ENCODE measurements around the gene SPCS1.

SPCS1 gene

GRCh38 chr3:52681596-52681995 is 24.3 kb upstream of the SPCS1 start:
- Histone ChIP-seq H3K4me1 (ENCODE audit: control insufficient read depth in 2 of 2, insufficient read depth in 2 of 2, low read length in 2 of 2) (peaks cover 4 to 19% of the 10 kb centered on the region in 2 donors), H3K9me3 (ENCODE audit: control insufficient read depth in 2 of 2, low read length in 2 of 2) (no peaks in the 10 kb centered on the region), H3K9ac (ENCODE audit: low read depth in 1 of 2, low read length in 2 of 2) (peak overlapping the region in 1 of 2 donors; percentile 24), H3K27me3 (ENCODE audit: control insufficient read depth in 2 of 2, insufficient read depth in 2 of 2, low read length in 2 of 2) (no peaks in the 10 kb centered on the region), H3K36me3 (ENCODE audit: control insufficient read depth in 2 of 2, insufficient read depth in 2 of 2, low read length in 2 of 2) (peaks cover 29 to 36% of the 10 kb centered on the region in 2 donors), H3K4me3 (ENCODE audit: low read length in 2 of 2) (no peak overlapping the region), H3K27ac (ENCODE audit: low read depth in 2 of 2, low read length in 2 of 2) (peak overlapping the region in 1 of 2 donors; percentile 9)

- H3K9me3 ChIP-seq (ENCODE audit: control insufficient read depth in 2 of 2, low read length in 2 of 2): no peaks in the 10 kb centered on the region
- no peaks in the 10 kb centered on the region for H3K27me3 ChIP-seq (ENCODE audit: control insufficient read depth in 2 of 2, insufficient read depth in 2 of 2, low read length in 2 of 2)
- peaks cover 8 to 24% of the 10 kb centered on the region in 2 donors for H3K4me1 ChIP-seq (ENCODE audit: control insufficient read depth in 2 of 2, insufficient read depth in 2 of 2, low read length in 2 of 2)
- no peak overlapping the region for H3K4me3 ChIP-seq (ENCODE audit: low read length in 2 of 2)
- H3K27ac ChIP-seq (ENCODE audit: low read depth in 2 of 2, low read length in 2 of 2): peak overlapping the region in 1 of 2 donors; percentile 9
- H3K9ac ChIP-seq (ENCODE audit: low read depth in 1 of 2, low read length in 2 of 2): peak overlapping the region in 1 of 2 donors; percentile 24
- H3K36me3 ChIP-seq (ENCODE audit: control insufficient read depth in 2 of 2, insufficient read depth in 2 of 2, low read length in 2 of 2): peaks cover 25 to 31% of the 10 kb centered on the region in 2 donors
Observed at GRCh38 chr3:52682016-52682415, 23.9 kb upstream of the SPCS1 start.

GRCh38 chr3:52683611-52684010 is 22.3 kb upstream of the SPCS1 start:
- Histone ChIP-seq H3K9me3 (ENCODE audit: control insufficient read depth in 2 of 2, low read length in 2 of 2) (no peaks in the 10 kb centered on the region), H3K27ac (ENCODE audit: low read depth in 2 of 2, low read length in 2 of 2) (no peak overlapping the region), H3K27me3 (ENCODE audit: control insufficient read depth in 2 of 2, insufficient read depth in 2 of 2, low read length in 2 of 2) (no peaks in the 10 kb centered on the region), H3K9ac (ENCODE audit: low read depth in 1 of 2, low read length in 2 of 2) (no peak overlapping the region), H3K4me3 (ENCODE audit: low read length in 2 of 2) (no peak overlapping the region), H3K36me3 (ENCODE audit: control insufficient read depth in 2 of 2, insufficient read depth in 2 of 2, low read length in 2 of 2) (peaks cover 22 to 37% of the 10 kb centered on the region in 2 donors), H3K4me1 (ENCODE audit: control insufficient read depth in 2 of 2, insufficient read depth in 2 of 2, low read length in 2 of 2) (peaks cover 8 to 25% of the 10 kb centered on the region in 2 donors)

GRCh38 chr3:52684184-52684583 is 21.7 kb upstream of the SPCS1 start:
- H3K36me3 ChIP-seq (ENCODE audit: control insufficient read depth in 2 of 2, insufficient read depth in 2 of 2, low read length in 2 of 2): peaks cover 24 to 37% of the 10 kb centered on the region in 2 donors

GRCh38 chr3:52685285-52685708 is 20.6 kb upstream of the SPCS1 start:
- H3K27ac ChIP-seq (ENCODE audit: low read depth in 2 of 2, low read length in 2 of 2): peak overlapping the region; percentile 94 to 97
- H3K9me3 ChIP-seq (ENCODE audit: control insufficient read depth in 2 of 2, low read length in 2 of 2): no peaks in the 10 kb centered on the region
- H3K27me3 ChIP-seq (ENCODE audit: control insufficient read depth in 2 of 2, insufficient read depth in 2 of 2, low read length in 2 of 2): no peaks in the 10 kb centered on the region
- peak overlapping the region; percentile 91 to 92 for H3K4me3 ChIP-seq (ENCODE audit: low read length in 2 of 2)
- H3K9ac ChIP-seq (ENCODE audit: low read depth in 1 of 2, low read length in 2 of 2): peak overlapping the region; percentile 76 to 90
- H3K4me1 ChIP-seq (ENCODE audit: control insufficient read depth in 2 of 2, insufficient read depth in 2 of 2, low read length in 2 of 2): peaks cover 8 to 25% of the 10 kb centered on the region in 2 donors
- peaks cover 28 to 41% of the 10 kb centered on the region in 2 donors for H3K36me3 ChIP-seq (ENCODE audit: control insufficient read depth in 2 of 2, insufficient read depth in 2 of 2, low read length in 2 of 2)

More at GRCh38 chr3:52684184-52684583, 21.7 kb upstream of the SPCS1 start:
- Histone ChIP-seq H3K9ac (ENCODE audit: low read depth in 1 of 2, low read length in 2 of 2) (peak overlapping the region; percentile 34 to 76), H3K4me1 (ENCODE audit: control insufficient read depth in 2 of 2, insufficient read depth in 2 of 2, low read length in 2 of 2) (peaks cover 8 to 25% of the 10 kb centered on the region in 2 donors), H3K27ac (ENCODE audit: low read depth in 2 of 2, low read length in 2 of 2) (no peak overlapping the region), H3K4me3 (ENCODE audit: low read length in 2 of 2) (peak overlapping the region in 1 of 2 donors; percentile 92), H3K9me3 (ENCODE audit: control insufficient read depth in 2 of 2, low read length in 2 of 2) (no peaks in the 10 kb centered on the region), H3K27me3 (ENCODE audit: control insufficient read depth in 2 of 2, insufficient read depth in 2 of 2, low read length in 2 of 2) (no peaks in the 10 kb centered on the region)

- peak within 1 kb of the TSS; percentile 91 to 92 for H3K4me3 ChIP-seq (ENCODE audit: low read length in 2 of 2)
- H3K9me3 ChIP-seq (ENCODE audit: control insufficient read depth in 2 of 2, low read length in 2 of 2): no peaks in the 10 kb centered on the region
- peak within 1 kb of the TSS; percentile 76 to 90 for H3K9ac ChIP-seq (ENCODE audit: low read depth in 1 of 2, low read length in 2 of 2)
- no peaks in the 10 kb centered on the region for H3K27me3 ChIP-seq (ENCODE audit: control insufficient read depth in 2 of 2, insufficient read depth in 2 of 2, low read length in 2 of 2)
- H3K27ac ChIP-seq (ENCODE audit: low read depth in 2 of 2, low read length in 2 of 2): peak within 1 kb of the TSS; percentile 94 to 97
- peaks cover 34 to 42% of the 10 kb centered on the region in 2 donors for H3K36me3 ChIP-seq (ENCODE audit: control insufficient read depth in 2 of 2, insufficient read depth in 2 of 2, low read length in 2 of 2)
- H3K4me1 ChIP-seq (ENCODE audit: control insufficient read depth in 2 of 2, insufficient read depth in 2 of 2, low read length in 2 of 2): peaks cover 8 to 25% of the 10 kb centered on the region in 2 donors
Observed at GRCh38 chr3:52685709-52686691, 19.9 kb upstream of the SPCS1 start, which contains the start of the genes GNL3 and PBRM1. Gene GNL3, plus strand, starts transcription at chr3:52686032. Its CDS starts 61 bp downstream, at chr3:52686093. Gene PBRM1, minus strand, starts transcription at chr3:52685913.

GRCh38 chr3:52688266-52688665 is 17.6 kb upstream of the SPCS1 start:
- no peak overlapping the region for H3K27ac ChIP-seq (ENCODE audit: low read depth in 2 of 2, low read length in 2 of 2)
- H3K9ac ChIP-seq (ENCODE audit: low read depth in 1 of 2, low read length in 2 of 2): no peak overlapping the region
- peaks cover 45 to 55% of the 10 kb centered on the region in 2 donors for H3K36me3 ChIP-seq (ENCODE audit: control insufficient read depth in 2 of 2, insufficient read depth in 2 of 2, low read length in 2 of 2)
- peaks cover 8 to 22% of the 10 kb centered on the region in 2 donors for H3K4me1 ChIP-seq (ENCODE audit: control insufficient read depth in 2 of 2, insufficient read depth in 2 of 2, low read length in 2 of 2)
- H3K27me3 ChIP-seq (ENCODE audit: control insufficient read depth in 2 of 2, insufficient read depth in 2 of 2, low read length in 2 of 2): no peaks in the 10 kb centered on the region
- H3K4me3 ChIP-seq (ENCODE audit: low read length in 2 of 2): no peak overlapping the region
- no peaks in the 10 kb centered on the region for H3K9me3 ChIP-seq (ENCODE audit: control insufficient read depth in 2 of 2, low read length in 2 of 2)

- H3K9me3 ChIP-seq (ENCODE audit: control insufficient read depth in 2 of 2, low read length in 2 of 2): no peaks in the 10 kb centered on the region
- H3K27me3 ChIP-seq (ENCODE audit: control insufficient read depth in 2 of 2, insufficient read depth in 2 of 2, low read length in 2 of 2): no peaks in the 10 kb centered on the region
- no peak overlapping the region for H3K27ac ChIP-seq (ENCODE audit: low read depth in 2 of 2, low read length in 2 of 2)
- H3K36me3 ChIP-seq (ENCODE audit: control insufficient read depth in 2 of 2, insufficient read depth in 2 of 2, low read length in 2 of 2): peaks cover 53 to 63% of the 10 kb centered on the region in 2 donors
- H3K4me1 ChIP-seq (ENCODE audit: control insufficient read depth in 2 of 2, insufficient read depth in 2 of 2, low read length in 2 of 2): peaks cover 8 to 18% of the 10 kb centered on the region in 2 donors
- no peak overlapping the region for H3K9ac ChIP-seq (ENCODE audit: low read depth in 1 of 2, low read length in 2 of 2)
- H3K4me3 ChIP-seq (ENCODE audit: low read length in 2 of 2): no peak overlapping the region
Observed at GRCh38 chr3:52689151-52689550, 16.8 kb upstream of the SPCS1 start.

- Histone ChIP-seq H3K27me3 (ENCODE audit: control insufficient read depth in 2 of 2, insufficient read depth in 2 of 2, low read length in 2 of 2) (no peaks in the 10 kb centered on the region), H3K36me3 (ENCODE audit: control insufficient read depth in 2 of 2, insufficient read depth in 2 of 2, low read length in 2 of 2) (peaks cover 65 to 75% of the 10 kb centered on the region in 2 donors), H3K9me3 (ENCODE audit: control insufficient read depth in 2 of 2, low read length in 2 of 2) (no peaks in the 10 kb centered on the region), H3K9ac (ENCODE audit: low read depth in 1 of 2, low read length in 2 of 2) (no peak overlapping the region), H3K27ac (ENCODE audit: low read depth in 2 of 2, low read length in 2 of 2) (no peak overlapping the region), H3K4me1 (ENCODE audit: control insufficient read depth in 2 of 2, insufficient read depth in 2 of 2, low read length in 2 of 2) (peaks cover 8 to 10% of the 10 kb centered on the region in 2 donors), H3K4me3 (ENCODE audit: low read length in 2 of 2) (no peak overlapping the region)
Observed at GRCh38 chr3:52690560-52690959, 15.3 kb upstream of the SPCS1 start.

GRCh38 chr3:52693071-52693470 is 12.8 kb upstream of the SPCS1 start:
- H3K27me3 ChIP-seq (ENCODE audit: control insufficient read depth in 2 of 2, insufficient read depth in 2 of 2, low read length in 2 of 2): no peaks in the 10 kb centered on the region
- H3K4me1 ChIP-seq (ENCODE audit: control insufficient read depth in 2 of 2, insufficient read depth in 2 of 2, low read length in 2 of 2): peaks cover 0 to 4% of the 10 kb centered on the region in 2 donors
- no peak overlapping the region for H3K9ac ChIP-seq (ENCODE audit: low read depth in 1 of 2, low read length in 2 of 2)
- no peak overlapping the region for H3K4me3 ChIP-seq (ENCODE audit: low read length in 2 of 2)
- no peak overlapping the region for H3K27ac ChIP-seq (ENCODE audit: low read depth in 2 of 2, low read length in 2 of 2)
- H3K36me3 ChIP-seq (ENCODE audit: control insufficient read depth in 2 of 2, insufficient read depth in 2 of 2, low read length in 2 of 2): peaks cover 81 to 91% of the 10 kb centered on the region in 2 donors
- no peaks in the 10 kb centered on the region for H3K9me3 ChIP-seq (ENCODE audit: control insufficient read depth in 2 of 2, low read length in 2 of 2)

Measured in mucosa of rectum (tissue), 2 donors.